ENCODE measurements around the gene HNF1B. TPM values are rescaled to one million over a fixed set of nuclear protein-coding genes. Genes with fewer than 3 reads are reported as not detected.
A peak's percentile ranks its signal among the peaks of the same experiment; 100 is the strongest.

HNF1B gene
- total RNA-seq, 2 donors from 2014 or later = 40.6 to 42.8 TPM

DNA sequence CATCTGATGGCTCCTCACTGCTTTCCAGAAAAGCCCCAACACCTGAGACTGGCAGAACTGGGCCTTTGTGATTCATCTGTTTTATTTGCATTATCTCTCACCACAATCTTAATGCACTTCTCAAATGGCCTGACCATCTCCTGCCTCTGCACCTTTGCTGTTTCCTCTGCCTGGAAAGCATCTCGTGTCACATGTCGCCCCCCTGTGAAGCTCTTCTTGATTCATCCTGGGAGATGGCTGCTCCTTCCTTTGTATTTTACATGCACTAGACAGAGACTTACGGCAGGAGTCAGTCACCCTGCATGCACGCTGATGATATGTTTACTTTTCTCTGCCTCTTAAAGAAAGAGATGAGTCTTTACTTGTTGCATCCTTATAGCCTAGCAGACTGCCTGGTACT lies 30.0 kb downstream of the HNF1B start:
- DNase-seq = no peak
- no peak for ATAC-seq
- intact Hi-C loops (cut with DNase I, micrococcal nuclease) = no loop called here

DNA sequence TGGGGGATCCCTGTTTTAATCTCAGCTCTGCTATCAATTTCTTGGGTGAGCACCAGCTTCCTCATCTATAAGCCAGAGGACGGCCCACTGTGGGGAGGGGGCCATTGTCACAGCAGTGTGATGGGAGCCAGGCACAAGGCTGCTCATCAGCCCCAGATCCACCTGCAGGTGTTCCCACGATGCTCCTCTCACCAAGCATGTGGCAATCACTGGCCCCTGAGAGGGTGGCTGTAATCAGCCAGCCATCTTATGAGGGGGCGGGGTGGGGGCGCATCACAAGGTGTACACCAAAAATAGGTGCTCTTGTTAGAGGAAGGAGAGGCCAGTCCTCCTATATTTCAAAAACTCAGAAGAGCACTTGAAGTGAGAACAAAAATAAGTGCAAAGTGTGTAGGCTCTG lies 31.2 kb downstream of the HNF1B start:
- intact Hi-C loops (cut with DNase I, micrococcal nuclease) = no loop called here
- ATAC-seq = no peak
- DNase-seq = no peak

DNA sequence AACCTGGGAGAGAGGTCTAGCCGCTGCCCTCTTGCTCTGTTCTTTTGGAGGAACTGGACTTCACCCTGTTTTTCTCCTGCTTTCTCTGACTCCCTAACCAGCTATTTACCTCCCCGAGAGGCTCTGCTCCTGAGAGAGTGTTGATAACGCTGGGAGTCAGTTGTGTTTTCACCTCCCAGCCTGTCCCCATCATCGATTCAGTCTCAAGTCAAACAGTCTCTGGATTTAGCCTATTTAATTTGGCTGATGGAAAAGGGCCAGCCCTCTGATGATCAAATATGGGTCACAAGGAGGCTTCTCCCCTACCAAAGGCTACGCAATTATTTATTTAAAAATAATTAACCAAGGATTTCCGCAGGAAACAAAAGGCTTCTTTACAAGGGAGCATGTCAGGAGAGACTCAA lies 31.8 kb downstream of the HNF1B start:
- no peak for DNase-seq
- no peak for ATAC-seq
- intact Hi-C loops (cut with DNase I, micrococcal nuclease) = no loop called here

- intact Hi-C loops (cut with DNase I, micrococcal nuclease) = no loop called here
- DNase-seq (no peak), ATAC-seq (no peak)
Observed at GRCh38 chr17:37711113-37711512, 33.7 kb downstream of the HNF1B start.

GRCh38 chr17:37710344-37710886 lies 34.4 kb downstream of the HNF1B start:
- peak; percentile 92 to 98 for DNase-seq
- intact Hi-C loops (cut with DNase I, micrococcal nuclease) = no loop called here
- peak; percentile 76 for ATAC-seq

- peak; percentile 57 for ATAC-seq
- DNase-seq = peak; percentile 60 to 83
- intact Hi-C loops (cut with DNase I, micrococcal nuclease) = no loop called here
Observed at GRCh38 chr17:37708616-37709212, 36.1 kb downstream of the HNF1B start.

GRCh38 chr17:37708008-37708615 lies 36.7 kb downstream of the HNF1B start:
- ATAC-seq = peak; percentile 73
- intact Hi-C loops (cut with DNase I, micrococcal nuclease) = no loop called here
- peak; percentile 78 to 82 for DNase-seq

- DNase-seq (no peak), ATAC-seq (no peak)
- intact Hi-C loops (cut with DNase I, micrococcal nuclease) = no loop called here
Observed at GRCh38 chr17:37706446-37706845, 38.4 kb downstream of the HNF1B start.

- intact Hi-C loops (cut with DNase I, micrococcal nuclease) = loop anchor here in 1 of 2 donors (5.0 kb wide), 1 partner anchor 50 kb away; no protein-coding TSS in a partner anchor
- ATAC-seq (peak; percentile 67), DNase-seq (no peak)
Observed at GRCh38 chr17:37702598-37702997, 42.3 kb downstream of the HNF1B start.

DNA sequence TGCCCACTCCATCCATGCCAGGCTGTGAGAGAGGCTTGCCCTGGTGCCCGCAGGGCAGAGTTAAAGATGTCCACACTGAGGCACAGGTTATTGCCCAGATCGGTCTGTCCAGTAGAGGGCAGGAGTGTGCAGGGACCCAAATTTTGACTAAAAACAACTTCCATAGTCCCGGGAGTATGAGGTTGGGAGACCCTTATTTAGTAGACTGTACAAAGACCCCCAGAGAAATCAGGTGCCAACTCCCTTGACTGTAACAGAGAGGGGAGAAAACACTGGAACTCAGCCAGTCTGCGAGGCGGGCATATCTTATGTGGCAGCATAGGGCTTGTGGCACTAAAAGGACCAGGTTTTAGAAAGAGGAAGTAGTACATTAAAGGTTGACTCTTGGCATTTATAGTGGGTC lies 43.4 kb downstream of the HNF1B start:
- intact Hi-C loops (cut with DNase I, micrococcal nuclease) = loop anchor here in 1 of 2 donors (5.0 kb wide), 1 partner anchor 49 kb away; no protein-coding TSS in a partner anchor
- DNase-seq (peak in 1 of 2 donors; percentile 64), ATAC-seq (peak; percentile 56)

DNA sequence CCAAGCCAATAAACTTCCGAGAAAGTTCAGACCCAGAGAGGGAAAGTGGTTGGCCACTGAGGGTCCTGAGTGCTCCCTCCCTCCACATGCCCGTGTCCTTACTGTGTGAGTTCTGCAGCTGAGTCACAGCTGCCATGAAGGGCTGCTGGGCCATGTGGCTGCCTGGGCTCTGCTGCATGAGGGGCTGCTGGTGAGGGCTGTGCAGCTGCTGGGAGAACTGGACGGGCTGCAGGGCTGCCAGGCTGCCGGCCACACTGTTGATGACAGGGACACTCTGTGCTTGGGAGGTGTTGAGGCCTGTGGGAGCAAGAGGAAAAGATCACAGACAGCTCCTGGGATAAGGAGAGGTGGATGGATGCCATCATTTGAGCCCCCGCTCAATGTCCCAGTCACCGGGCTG lies 44.0 kb downstream of the HNF1B start:
- intact Hi-C loops (cut with DNase I, micrococcal nuclease) = loop anchor here in 1 of 2 donors (5.0 kb wide), 1 partner anchor 49 kb away; no protein-coding TSS in a partner anchor
- DNase-seq (no peak), ATAC-seq (no peak)

GRCh38 chr17:37699285-37699973 lies 45.4 kb downstream of the HNF1B start:
- ATAC-seq = peak; percentile 68
- intact Hi-C loops (cut with DNase I, micrococcal nuclease) = no loop called here
- peak in 1 of 2 donors; percentile 50 for DNase-seq

DNA sequence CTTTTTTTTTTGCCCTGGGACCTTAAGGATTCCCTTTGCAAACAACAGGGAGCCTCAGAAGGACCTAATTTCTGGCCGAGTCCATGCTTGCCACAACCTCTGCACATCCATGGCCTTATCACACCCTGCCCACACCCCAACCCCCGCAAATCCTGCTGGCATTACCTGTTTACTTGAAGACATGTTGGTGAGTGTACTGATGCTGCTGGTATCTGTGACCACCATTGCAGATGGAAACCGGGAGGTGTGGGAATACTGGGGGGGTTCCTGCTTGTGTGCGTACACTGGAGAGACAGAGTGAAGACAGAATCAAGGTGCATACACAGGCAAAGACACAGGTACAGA lies 46.0 kb downstream of the HNF1B start:
- DNase-seq (no peak), ATAC-seq (no peak)
- intact Hi-C loops (cut with DNase I, micrococcal nuclease) = no loop called here

- DNase-seq (no peak), ATAC-seq (no peak)
- intact Hi-C loops (cut with DNase I, micrococcal nuclease) = no loop called here
Observed at GRCh38 chr17:37698132-37698910, 46.5 kb downstream of the HNF1B start.

- no peak for ATAC-seq
- intact Hi-C loops (cut with DNase I, micrococcal nuclease) = no loop called here
Observed at GRCh38 chr17:37697381-37697780, 47.5 kb downstream of the HNF1B start.

GRCh38 chr17:37696366-37696765 lies 48.5 kb downstream of the HNF1B start:
- DNase-seq = no peak
- ATAC-seq = no peak
- intact Hi-C loops (cut with DNase I, micrococcal nuclease) = no loop called here

More at GRCh38 chr17:37697381-37697780, 47.5 kb downstream of the HNF1B start:
- no peak for DNase-seq

DNA sequence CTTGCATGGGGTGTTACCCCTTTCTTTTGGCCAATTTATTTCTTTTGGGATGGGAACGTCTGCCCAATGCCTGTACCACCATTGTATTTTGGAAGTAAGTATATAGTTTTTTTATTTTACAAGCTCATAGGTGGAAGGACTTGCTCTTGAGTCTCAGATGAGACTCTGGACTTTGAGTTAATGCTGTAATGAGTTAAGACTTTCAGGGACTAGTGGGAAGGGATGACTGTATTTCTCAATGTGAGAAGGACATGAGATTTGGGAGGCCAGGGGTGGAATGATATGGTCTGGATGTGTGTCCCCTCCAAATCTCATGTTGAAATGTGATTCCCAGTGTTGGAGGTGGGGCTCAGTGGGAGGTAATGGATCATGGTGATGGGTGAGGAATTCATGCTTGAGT lies 49.1 kb downstream of the HNF1B start:
- DNase-seq (no peak), ATAC-seq (no peak)
- intact Hi-C loops (cut with DNase I, micrococcal nuclease) = no loop called here

DNA sequence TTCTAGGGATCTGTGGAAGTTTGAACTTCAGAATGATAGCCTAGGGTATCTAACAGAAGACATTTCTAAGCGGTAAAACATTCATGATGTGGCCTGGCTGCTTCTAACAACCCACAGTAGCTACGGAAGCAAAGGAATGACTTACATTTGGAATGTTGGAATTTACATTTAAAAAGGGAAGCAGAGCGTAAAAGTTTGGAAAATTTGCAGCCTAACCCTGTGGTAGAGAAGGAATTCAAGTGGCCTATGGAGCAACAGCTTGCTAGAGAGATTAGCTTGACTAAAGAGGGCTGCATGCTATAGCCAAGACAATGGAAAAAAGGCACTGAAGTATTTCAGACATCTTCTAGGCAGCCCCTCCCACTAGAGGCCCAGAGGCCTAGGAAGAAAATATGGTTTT lies 50.1 kb downstream of the HNF1B start:
- intact Hi-C loops (cut with DNase I, micrococcal nuclease) = no loop called here
- ATAC-seq = no peak
- no peak for DNase-seq

DNA sequence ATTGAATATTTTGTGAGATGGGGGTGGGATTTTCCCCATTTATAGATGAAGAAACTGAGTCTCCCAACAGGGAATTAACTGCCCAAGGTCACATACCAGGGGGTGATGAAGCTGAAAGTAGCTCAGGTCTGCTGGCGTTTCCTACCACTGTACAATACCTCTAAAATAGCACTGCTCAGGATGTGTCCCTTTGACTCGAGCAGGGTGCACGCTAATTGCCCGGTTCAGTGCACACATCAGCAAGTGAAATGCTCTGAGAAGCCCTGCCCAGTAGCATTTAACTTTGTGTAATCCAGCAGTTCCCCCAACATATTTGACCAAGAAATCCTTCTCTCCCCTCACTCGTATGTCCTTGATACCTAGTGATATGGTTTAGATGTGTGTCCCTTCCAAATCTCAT lies 51.5 kb downstream of the HNF1B start:
- no peak for DNase-seq
- no peak for ATAC-seq
- intact Hi-C loops (cut with DNase I, micrococcal nuclease) = no loop called here

Measured in left colon (tissue), 2 donors.